Testis (tissue), 3 donors: ENCODE measurements around the gene CTDP1. TPM values are rescaled to one million over a fixed set of nuclear protein-coding genes. Genes with fewer than 3 reads are reported as not detected.

Source experiments
- DNase-seq: peaks from one replicate; pipeline ENCODE4 v3.0.0-alpha.2; 2019
- H3K27ac ChIP-seq, 2 donors: fragments of 200-600 bp; sonication (generic); one replicate each; pipeline ENCODE4 v1.5.1; 2019
- H3K27me3 ChIP-seq: fragments of 200-600 bp; sonication (generic); one replicate; pipeline ENCODE4 v1.5.1; 2019
- H3K36me3 ChIP-seq: fragments of 200-600 bp; sonication (generic); one replicate; pipeline ENCODE4 v1.5.1; 2017; ENCODE audit warnings: low read depth; ENCODE audit errors: missing control alignments
- H3K4me1 ChIP-seq: fragments of 200-600 bp; sonication (generic); one replicate; pipeline ENCODE4 v1.5.1; 2019
- H3K4me3 ChIP-seq, 2 donors: fragments of 200-600 bp; sonication (generic); one replicate each; pipeline ENCODE4 v1.5.1; 2017 to 2019
- H3K9me3 ChIP-seq: fragments of 200-600 bp; sonication (generic); one replicate; pipeline ENCODE4 v1.5.1; 2017
- POLR2A ChIP-seq: fragments of 450-650 bp; IDR thresholded peaks from one replicate; pipeline ENCODE4 v1.6.1; 2017; ENCODE audit warnings: antibody characterized with exemption, mild to moderate bottlenecking, moderate library complexity
- WGBS, 2 donors: methylation state at CpG; one replicate each; pipeline ENCODE4 v1.1.5; 2018; 5-methylcytosine and 5-hydroxymethylcytosine counted together
- intact Hi-C: fragments of 100-400 bp; cut with DNase I; formaldehyde crosslinking; loops from one replicate; pipeline ENCODE4 v1.15.1; 2023; ENCODE audit warnings: low total_unique reads
- polyA plus RNA-seq: library from polyadenylated mRNA; stranded (reverse); fragments of 350-450 nt; fragmentation: Illumina TruSeq; extraction: RNeasy Lipid Tissue Mini Kit (QIAGEN cat#74804); gene quantifications from one replicate; pipeline ENCODE4 v1.2.3, GENCODE V29; 2014; ENCODE audit warnings: low read depth, low replicate concordance; ENCODE audit not compliant: insufficient read depth
- total RNA-seq, 2 donors: library from RNA; depleted of rRNA; stranded (reverse); fragments of >200 nt; gene quantifications; one replicate each; pipeline ENCODE4 v1.2.3, GENCODE V29; 2016
- TF ChIP-seq, protein P1 (sequence below), 3 experiments: fragments of 450-650 bp in 2 of 3; fragments of 200-600 bp in 1 of 3; sonication (generic) in 1 of 3; IDR thresholded peaks; one replicate each; pipeline ENCODE4 v1.5.1; 2016 to 2019; ENCODE audit warnings: antibody characterized with exemption in 3 of 3, mild to moderate bottlenecking in 2 of 3, moderate library complexity in 1 of 3

CTDP1 gene
- total and polyA plus RNA-seq, 3 donors from 2014 or later, result 41.0 to 51.0 (median 47.2) TPM

DNA sequence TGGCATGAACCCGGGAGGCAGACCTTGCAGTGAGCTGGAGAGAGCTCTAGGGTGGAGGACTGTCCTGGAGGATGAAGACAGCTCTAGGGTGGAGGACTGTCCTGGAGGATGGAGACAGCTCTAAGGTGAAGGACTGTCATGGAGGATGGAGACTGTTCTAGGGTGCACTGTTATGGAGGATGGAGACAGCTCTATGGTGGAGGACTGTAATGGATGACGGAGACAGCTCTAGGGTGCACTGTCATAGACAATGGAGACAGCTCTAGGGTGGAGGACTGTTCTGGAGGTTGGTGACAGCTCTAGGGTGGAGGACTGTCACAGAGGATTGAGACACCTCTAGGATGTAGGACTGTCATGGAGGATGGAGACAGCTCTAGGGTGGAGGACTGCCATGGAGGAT lies 97.1 kb downstream of the CTDP1 start:
- no peak for DNase-seq
- no peaks in the 10 kb centered on the region for H3K9me3 ChIP-seq
- H3K4me3 ChIP-seq, result no peak overlapping the region
- H3K27me3 ChIP-seq, result no peaks in the 10 kb centered on the region
- H3K36me3 ChIP-seq, result no peaks in the 10 kb centered on the region
- H3K27ac ChIP-seq, result no peak overlapping the region
- 84 to 93% methylated on average over 2 of the region's 2 CpGs for WGBS, 2 donors
- intact Hi-C loops, result no loop called here
- H3K4me1 ChIP-seq, result no peaks in the 10 kb centered on the region
- TF ChIP-seq POLR2A, result no peak
- TF ChIP-seq, protein P1, sequence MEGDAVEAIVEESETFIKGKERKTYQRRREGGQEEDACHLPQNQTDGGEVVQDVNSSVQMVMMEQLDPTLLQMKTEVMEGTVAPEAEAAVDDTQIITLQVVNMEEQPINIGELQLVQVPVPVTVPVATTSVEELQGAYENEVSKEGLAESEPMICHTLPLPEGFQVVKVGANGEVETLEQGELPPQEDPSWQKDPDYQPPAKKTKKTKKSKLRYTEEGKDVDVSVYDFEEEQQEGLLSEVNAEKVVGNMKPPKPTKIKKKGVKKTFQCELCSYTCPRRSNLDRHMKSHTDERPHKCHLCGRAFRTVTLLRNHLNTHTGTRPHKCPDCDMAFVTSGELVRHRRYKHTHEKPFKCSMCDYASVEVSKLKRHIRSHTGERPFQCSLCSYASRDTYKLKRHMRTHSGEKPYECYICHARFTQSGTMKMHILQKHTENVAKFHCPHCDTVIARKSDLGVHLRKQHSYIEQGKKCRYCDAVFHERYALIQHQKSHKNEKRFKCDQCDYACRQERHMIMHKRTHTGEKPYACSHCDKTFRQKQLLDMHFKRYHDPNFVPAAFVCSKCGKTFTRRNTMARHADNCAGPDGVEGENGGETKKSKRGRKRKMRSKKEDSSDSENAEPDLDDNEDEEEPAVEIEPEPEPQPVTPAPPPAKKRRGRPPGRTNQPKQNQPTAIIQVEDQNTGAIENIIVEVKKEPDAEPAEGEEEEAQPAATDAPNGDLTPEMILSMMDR (IDR thresholded peaks at IDR 0.05), result no peak

GRCh38 chr18:79778291-79778791 lies 98.7 kb downstream of the CTDP1 start:
- WGBS, 2 donors, result 52 to 60% methylated on average over 7 to 26 of the region's 26 CpGs
- no peak overlapping the region for H3K4me3 ChIP-seq
- intact Hi-C loops, result no loop called here
- TF ChIP-seq, protein P1 (IDR thresholded peaks at IDR 0.05), result no peak
- TF ChIP-seq POLR2A, result no peak
- no peaks in the 10 kb centered on the region for H3K9me3 ChIP-seq
- H3K27me3 ChIP-seq, result no peaks in the 10 kb centered on the region
- H3K4me1 ChIP-seq, result no peaks in the 10 kb centered on the region
- no peak for DNase-seq
- H3K36me3 ChIP-seq, result no peaks in the 10 kb centered on the region
- H3K27ac ChIP-seq, result no peak overlapping the region

- 71 to 81% methylated on average over 22 to 29 of the region's 29 CpGs for WGBS, 2 donors
Measured at GRCh38 chr18:79779021-79779699, 99.6 kb downstream of the CTDP1 start.

DNA sequence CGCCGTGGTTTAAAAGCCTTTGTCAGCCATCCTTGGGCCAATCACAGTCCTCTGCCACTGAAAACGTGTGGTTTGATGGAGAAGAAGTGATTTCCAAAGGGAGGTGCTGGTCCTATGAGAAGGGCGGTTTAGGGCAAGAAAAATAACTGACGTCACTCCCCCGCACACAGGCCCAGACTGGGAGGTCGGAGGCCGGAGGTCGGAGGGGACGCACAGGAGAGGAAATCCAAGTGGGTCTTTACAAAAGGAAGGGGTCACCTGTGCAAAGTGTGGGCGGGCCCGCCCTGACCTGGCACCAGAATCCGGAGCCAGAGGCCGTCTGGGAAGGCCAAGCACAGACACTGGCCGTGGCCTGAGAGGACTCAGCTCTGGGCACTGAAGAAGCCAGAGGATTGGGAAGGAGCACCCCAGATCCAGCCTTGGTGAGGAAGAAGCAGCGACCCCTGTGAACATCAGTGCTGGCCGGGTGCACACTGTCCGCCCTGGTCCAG lies 100.1 kb downstream of the CTDP1 start:
- peak; percentile 11 for DNase-seq
- H3K27me3 ChIP-seq, result no peaks in the 10 kb centered on the region
- H3K4me1 ChIP-seq, result no peaks in the 10 kb centered on the region
- H3K4me3 ChIP-seq, result no peak overlapping the region
- intact Hi-C loops, result no loop called here
- no peak for TF ChIP-seq POLR2A
- TF ChIP-seq, protein P1 (IDR thresholded peaks at IDR 0.05), result no peak
- H3K36me3 ChIP-seq, result no peaks in the 10 kb centered on the region
- H3K9me3 ChIP-seq, result no peaks in the 10 kb centered on the region
- H3K27ac ChIP-seq, result no peak overlapping the region
- 72 to 81% methylated on average over 13 to 16 of the region's 18 CpGs for WGBS, 2 donors

More at GRCh38 chr18:79779021-79779699, 99.6 kb downstream of the CTDP1 start:
- Histone ChIP-seq H3K4me3 (no peak overlapping the region), H3K9me3 (no peaks in the 10 kb centered on the region), H3K27me3 (no peaks in the 10 kb centered on the region), H3K36me3 (no peaks in the 10 kb centered on the region), H3K27ac (no peak overlapping the region), H3K4me1 (no peaks in the 10 kb centered on the region)
- no peak for DNase-seq
- intact Hi-C loops, result no loop called here
- TF ChIP-seq POLR2A, result no peak
- TF ChIP-seq, protein P1 (IDR thresholded peaks at IDR 0.05), result no peak
